ENCODE measurements around the gene LPIN3. TPM values are rescaled to one million over a fixed set of nuclear protein-coding genes. Genes with fewer than 3 reads are reported as not detected.

LPIN3 gene
- total and polyA plus RNA-seq, 2 experiments from 2014 or later: 18.1 to 22.4 TPM

DNA sequence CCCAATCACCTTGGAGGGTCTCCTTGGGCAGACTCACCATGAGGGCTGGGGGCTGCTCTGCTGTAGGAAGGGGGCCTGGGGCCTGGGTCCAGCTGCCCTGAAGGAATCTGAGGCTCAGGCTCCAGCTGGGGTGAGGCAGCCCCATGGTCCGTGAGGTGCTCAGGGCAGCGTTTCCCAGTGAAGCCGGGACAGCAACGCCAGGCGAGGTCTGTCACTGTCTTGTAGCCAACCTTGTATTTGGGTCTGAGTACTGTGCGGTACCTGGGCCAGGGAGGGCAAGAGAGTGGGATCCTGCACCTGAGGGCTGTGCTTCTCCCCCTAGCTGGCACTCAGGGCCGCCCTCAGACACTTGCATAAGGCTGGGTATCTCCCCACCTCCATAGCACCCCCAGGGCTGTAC lies 23.0 kb downstream of the LPIN3 start:
- Histone ChIP-seq H3K4me1 (ENCODE audit: insufficient read depth) (no peaks in the 10 kb centered on the region), H3K4me2 (no peak overlapping the region), H4K20me1 (ENCODE audit: insufficient read depth, poor library complexity, severe bottlenecking) (peaks cover 3% of the 10 kb centered on the region), H3K9me2 (replicated peaks; ENCODE audit: insufficient read depth) (no peaks in the 10 kb centered on the region), H3K4me3 (no peak overlapping the region), H3K27ac (no peak overlapping the region), H2AFZ (no peak overlapping the region), H3K9me3 (ENCODE audit: low read depth) (no peaks in the 10 kb centered on the region), H3K79me2 (no peaks in the 10 kb centered on the region), H3K27me3 (peaks cover 42% of the 10 kb centered on the region), H3K36me3 (replicated peaks; ENCODE audit: insufficient read depth, low read depth) (no peaks in the 10 kb centered on the region)
- TF ChIP-seq, protein P1, sequence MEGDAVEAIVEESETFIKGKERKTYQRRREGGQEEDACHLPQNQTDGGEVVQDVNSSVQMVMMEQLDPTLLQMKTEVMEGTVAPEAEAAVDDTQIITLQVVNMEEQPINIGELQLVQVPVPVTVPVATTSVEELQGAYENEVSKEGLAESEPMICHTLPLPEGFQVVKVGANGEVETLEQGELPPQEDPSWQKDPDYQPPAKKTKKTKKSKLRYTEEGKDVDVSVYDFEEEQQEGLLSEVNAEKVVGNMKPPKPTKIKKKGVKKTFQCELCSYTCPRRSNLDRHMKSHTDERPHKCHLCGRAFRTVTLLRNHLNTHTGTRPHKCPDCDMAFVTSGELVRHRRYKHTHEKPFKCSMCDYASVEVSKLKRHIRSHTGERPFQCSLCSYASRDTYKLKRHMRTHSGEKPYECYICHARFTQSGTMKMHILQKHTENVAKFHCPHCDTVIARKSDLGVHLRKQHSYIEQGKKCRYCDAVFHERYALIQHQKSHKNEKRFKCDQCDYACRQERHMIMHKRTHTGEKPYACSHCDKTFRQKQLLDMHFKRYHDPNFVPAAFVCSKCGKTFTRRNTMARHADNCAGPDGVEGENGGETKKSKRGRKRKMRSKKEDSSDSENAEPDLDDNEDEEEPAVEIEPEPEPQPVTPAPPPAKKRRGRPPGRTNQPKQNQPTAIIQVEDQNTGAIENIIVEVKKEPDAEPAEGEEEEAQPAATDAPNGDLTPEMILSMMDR (IDR thresholded peaks at IDR 0.05; ENCODE audit: poor library complexity): no peak
- TF ChIP-seq EZH2phosphoT487 (IDR thresholded peaks at IDR 0.05; ENCODE audit: low read depth, severe bottlenecking, unreplicated experiment): no peak
- WGBS (ENCODE audit: low lambda C conversion rate, missing lambda C conversion rate): 90% methylated on average over 7 of the region's 7 CpGs
- no peak for DNase-seq (ENCODE audit: low spot score)

DNA sequence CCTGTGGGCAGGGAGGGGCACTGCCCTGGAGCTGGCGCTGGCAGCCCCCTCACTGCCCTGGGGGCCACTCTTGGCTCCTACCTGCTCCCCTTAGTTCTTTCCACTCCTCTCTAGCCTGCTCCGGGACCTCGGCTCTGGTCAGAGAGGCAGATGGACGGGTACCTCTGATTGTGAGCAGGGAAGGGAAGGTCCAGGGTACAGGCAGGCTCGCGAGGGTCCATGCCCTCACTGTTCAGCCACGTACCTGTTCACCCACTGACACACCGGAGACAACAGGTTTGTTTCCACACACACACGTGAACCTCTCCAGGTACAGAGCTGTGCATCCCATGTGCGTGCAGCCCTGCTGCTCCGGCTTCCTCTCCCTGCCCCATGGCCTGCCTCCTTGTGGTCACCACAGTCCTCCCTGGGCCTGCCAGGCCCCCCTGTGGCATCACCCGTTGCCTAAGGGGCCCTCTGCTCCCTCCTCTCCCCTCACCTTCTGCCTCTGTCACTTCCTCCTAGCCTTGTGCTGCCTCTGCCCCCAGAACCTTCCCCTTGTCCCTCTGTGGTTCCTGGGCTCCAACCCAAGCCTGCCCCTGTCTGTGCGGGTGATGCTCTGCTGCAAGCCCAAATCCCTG lies 23.7 kb downstream of the LPIN3 start:
- no peaks in the 10 kb centered on the region for H3K4me1 ChIP-seq (ENCODE audit: insufficient read depth)
- no peak overlapping the region for H3K4me3 ChIP-seq
- H2AFZ ChIP-seq: no peak overlapping the region
- no peaks in the 10 kb centered on the region for H3K36me3 ChIP-seq (replicated peaks; ENCODE audit: insufficient read depth, low read depth)
- H3K9me2 ChIP-seq (replicated peaks; ENCODE audit: insufficient read depth): no peaks in the 10 kb centered on the region
- 93% methylated on average over 13 of the region's 13 CpGs for WGBS (ENCODE audit: low lambda C conversion rate, missing lambda C conversion rate)
- peaks cover 3% of the 10 kb centered on the region for H4K20me1 ChIP-seq (ENCODE audit: insufficient read depth, poor library complexity, severe bottlenecking)
- peaks cover 42% of the 10 kb centered on the region for H3K27me3 ChIP-seq
- H3K4me2 ChIP-seq: no peak overlapping the region
- H3K9me3 ChIP-seq (ENCODE audit: low read depth): no peaks in the 10 kb centered on the region
- H3K79me2 ChIP-seq: no peaks in the 10 kb centered on the region
- no peak overlapping the region for H3K27ac ChIP-seq
- no peak for TF ChIP-seq EZH2phosphoT487 (IDR thresholded peaks at IDR 0.05; ENCODE audit: low read depth, severe bottlenecking, unreplicated experiment)
- TF ChIP-seq EZH2 (IDR thresholded peaks at IDR 0.05; ENCODE audit: borderline replicate concordance): no peak
- TF ChIP-seq, protein P1 (IDR thresholded peaks at IDR 0.05; ENCODE audit: poor library complexity): no peak
- no peak for DNase-seq (ENCODE audit: low spot score)

DNA sequence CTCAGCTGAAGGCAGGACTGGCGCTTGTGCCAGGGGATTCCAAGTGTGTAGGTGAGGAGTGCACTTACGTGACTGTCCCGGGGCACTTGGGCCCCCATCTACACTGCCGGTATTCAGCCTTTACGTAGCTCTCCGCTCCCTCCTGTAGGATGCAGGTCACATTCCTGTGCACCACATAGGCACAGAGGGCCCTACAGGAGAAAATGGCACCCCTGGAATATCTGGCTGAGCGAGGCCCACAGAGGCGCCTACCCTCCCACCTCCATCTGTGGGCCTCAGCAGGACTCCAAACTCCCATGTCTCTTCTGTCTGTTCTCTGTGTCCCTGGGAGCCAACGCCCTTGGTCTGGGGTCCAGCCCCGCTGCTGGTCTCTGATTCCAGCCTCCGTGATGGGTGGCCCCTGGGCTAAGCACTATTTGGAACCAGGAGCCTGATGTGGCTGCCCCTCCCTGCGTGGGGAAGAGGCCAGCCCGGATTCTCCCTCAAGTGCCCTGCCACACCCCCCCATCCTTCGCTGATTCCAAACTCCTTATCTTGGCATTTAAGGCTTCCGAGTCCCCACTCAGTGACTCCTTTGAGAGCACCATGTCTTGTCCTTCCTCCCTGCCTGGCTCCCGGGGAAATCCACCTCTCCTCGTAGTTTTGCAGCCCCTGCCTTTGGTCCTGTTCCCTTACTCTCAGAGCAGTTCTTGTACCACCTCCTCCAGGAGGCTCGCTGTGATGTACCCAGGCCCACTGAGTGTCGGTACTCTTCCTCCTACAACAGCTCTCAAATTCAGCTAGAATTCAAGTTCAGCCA lies 24.5 kb downstream of the LPIN3 start:
- Histone ChIP-seq H3K4me2 (peak overlapping the region; percentile 87), H3K36me3 (replicated peaks; ENCODE audit: insufficient read depth, low read depth) (no peaks in the 10 kb centered on the region), H3K9me3 (ENCODE audit: low read depth) (no peaks in the 10 kb centered on the region), H4K20me1 (ENCODE audit: insufficient read depth, poor library complexity, severe bottlenecking) (peaks cover 3% of the 10 kb centered on the region), H3K4me3 (no peak overlapping the region), H3K9me2 (replicated peaks; ENCODE audit: insufficient read depth) (no peaks in the 10 kb centered on the region), H3K27ac (no peak overlapping the region), H3K4me1 (ENCODE audit: insufficient read depth) (no peaks in the 10 kb centered on the region), H2AFZ (no peak overlapping the region), H3K79me2 (no peaks in the 10 kb centered on the region), H3K27me3 (peaks cover 42% of the 10 kb centered on the region)
- no peak for DNase-seq (ENCODE audit: low spot score)
- WGBS (ENCODE audit: low lambda C conversion rate, missing lambda C conversion rate): 90% methylated on average over 19 of the region's 19 CpGs
- TF ChIP-seq, protein P1 (IDR thresholded peaks at IDR 0.05; ENCODE audit: poor library complexity): no peak
- no peak for TF ChIP-seq EZH2phosphoT487 (IDR thresholded peaks at IDR 0.05; ENCODE audit: low read depth, severe bottlenecking, unreplicated experiment)
- no peak for TF ChIP-seq EZH2 (IDR thresholded peaks at IDR 0.05; ENCODE audit: borderline replicate concordance)

All from hepatocyte (in vitro differentiated cells).